ENCODE data around the gene CCL7. TPM values are rescaled to one million over a fixed set of nuclear protein-coding genes. Genes with fewer than 3 reads are reported as not detected.
A peak's percentile ranks its signal among the peaks of the same experiment; 100 is the strongest.

The CCL7 gene
- total RNA-seq, 2 donors from 2014 or later = not detected

DNA sequence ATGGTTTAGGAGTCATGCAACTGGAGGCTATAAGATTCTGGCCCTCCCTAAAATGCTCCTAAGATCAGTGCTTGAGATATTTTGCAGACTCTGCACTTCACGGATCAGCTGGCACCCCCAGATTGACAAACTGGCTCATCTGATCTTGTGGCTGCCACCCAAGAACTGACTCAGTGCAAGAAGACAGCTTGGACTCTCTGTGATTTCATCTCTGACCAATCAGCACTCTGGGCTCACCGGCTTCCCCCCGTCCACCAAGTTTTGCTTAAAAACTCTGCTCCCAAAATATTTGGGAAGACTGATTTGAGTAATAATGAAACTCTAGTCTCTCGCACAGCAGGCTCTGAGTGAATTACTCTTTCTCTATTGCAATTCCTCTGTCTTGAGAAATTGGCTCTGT, 41.2 kb upstream of the CCL7 start:
- no peaks in the 10 kb centered on the region for H3K9me3 ChIP-seq
- H3K27me3 ChIP-seq (replicated peaks; ENCODE audit: insufficient read depth) = no peaks in the 10 kb centered on the region
- no peak overlapping the region for H3K4me3 ChIP-seq
- WGBS = 77% methylated on average over 4 of the region's 4 CpGs
- H3K4me1 ChIP-seq (replicated peaks) = no peaks in the 10 kb centered on the region
- H3K36me3 ChIP-seq = no peaks in the 10 kb centered on the region
- H3K27ac ChIP-seq = no peak overlapping the region
- intact Hi-C loops (cut with DNase I) = no loop called here
- no peak for TF ChIP-seq POLR2AphosphoS5 (IDR thresholded peaks at IDR 0.05)
- no peak for TF ChIP-seq POLR2A (IDR thresholded peaks at IDR 0.05)
- TF ChIP-seq, protein P1, sequence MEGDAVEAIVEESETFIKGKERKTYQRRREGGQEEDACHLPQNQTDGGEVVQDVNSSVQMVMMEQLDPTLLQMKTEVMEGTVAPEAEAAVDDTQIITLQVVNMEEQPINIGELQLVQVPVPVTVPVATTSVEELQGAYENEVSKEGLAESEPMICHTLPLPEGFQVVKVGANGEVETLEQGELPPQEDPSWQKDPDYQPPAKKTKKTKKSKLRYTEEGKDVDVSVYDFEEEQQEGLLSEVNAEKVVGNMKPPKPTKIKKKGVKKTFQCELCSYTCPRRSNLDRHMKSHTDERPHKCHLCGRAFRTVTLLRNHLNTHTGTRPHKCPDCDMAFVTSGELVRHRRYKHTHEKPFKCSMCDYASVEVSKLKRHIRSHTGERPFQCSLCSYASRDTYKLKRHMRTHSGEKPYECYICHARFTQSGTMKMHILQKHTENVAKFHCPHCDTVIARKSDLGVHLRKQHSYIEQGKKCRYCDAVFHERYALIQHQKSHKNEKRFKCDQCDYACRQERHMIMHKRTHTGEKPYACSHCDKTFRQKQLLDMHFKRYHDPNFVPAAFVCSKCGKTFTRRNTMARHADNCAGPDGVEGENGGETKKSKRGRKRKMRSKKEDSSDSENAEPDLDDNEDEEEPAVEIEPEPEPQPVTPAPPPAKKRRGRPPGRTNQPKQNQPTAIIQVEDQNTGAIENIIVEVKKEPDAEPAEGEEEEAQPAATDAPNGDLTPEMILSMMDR (IDR thresholded peaks at IDR 0.05) = no peak
- no peak for DNase-seq (ENCODE audit: low spot score)

DNA sequence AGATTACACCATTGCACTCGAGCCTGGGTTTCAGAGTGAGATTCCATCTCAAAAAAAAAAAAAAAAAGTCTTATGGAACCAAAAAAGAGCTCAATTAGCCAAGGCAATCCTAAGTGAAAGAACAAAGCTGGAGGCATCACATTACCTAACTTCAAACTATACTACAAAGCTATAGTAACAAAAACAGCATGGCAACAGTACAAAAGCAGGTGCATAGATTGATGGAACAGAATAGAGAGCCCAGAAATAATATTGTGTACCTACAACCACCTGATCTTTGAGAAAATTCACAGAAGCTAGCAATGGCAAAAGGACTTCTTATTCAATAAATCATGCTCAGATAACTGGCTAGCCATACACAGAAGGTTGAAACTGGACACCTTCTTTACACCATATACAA, 39.7 kb upstream of the CCL7 start:
- no peaks in the 10 kb centered on the region for H3K9me3 ChIP-seq
- 89% methylated on average over 1 of the region's 1 CpG for WGBS
- no peaks in the 10 kb centered on the region for H3K27me3 ChIP-seq (replicated peaks; ENCODE audit: insufficient read depth)
- H3K27ac ChIP-seq = no peak overlapping the region
- H3K4me3 ChIP-seq = no peak overlapping the region
- no peaks in the 10 kb centered on the region for H3K4me1 ChIP-seq (replicated peaks)
- no peaks in the 10 kb centered on the region for H3K36me3 ChIP-seq
- TF ChIP-seq, protein P1 (IDR thresholded peaks at IDR 0.05) = no peak
- TF ChIP-seq POLR2A (IDR thresholded peaks at IDR 0.05) = no peak
- TF ChIP-seq POLR2AphosphoS5 (IDR thresholded peaks at IDR 0.05) = no peak
- intact Hi-C loops (cut with DNase I) = no loop called here
- no peak for DNase-seq (ENCODE audit: low spot score)

DNA sequence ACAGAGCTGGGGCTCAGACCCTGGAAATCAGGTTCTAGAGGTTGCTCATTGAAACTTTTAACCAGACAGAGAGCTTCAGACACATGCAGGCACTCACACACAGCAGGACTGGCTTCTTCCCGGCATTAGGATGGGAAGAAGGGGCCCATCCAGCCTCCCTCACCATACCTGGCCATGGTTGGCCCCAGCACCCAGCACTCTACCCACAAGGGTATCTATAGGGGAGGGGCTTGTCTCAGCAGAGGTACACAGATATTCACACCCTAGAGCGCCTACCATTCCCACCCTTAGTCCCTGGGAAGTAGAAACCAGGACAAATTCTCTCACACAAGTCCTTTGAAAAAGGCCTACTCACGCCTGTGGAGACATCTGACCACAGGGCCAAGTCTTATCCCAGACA, 35.4 kb upstream of the CCL7 start:
- intact Hi-C loops (cut with DNase I) = no loop called here
- Histone ChIP-seq H3K27ac (peak overlapping the region; percentile 41 to 52), H3K36me3 (no peaks in the 10 kb centered on the region), H3K9me3 (no peaks in the 10 kb centered on the region), H3K27me3 (replicated peaks; ENCODE audit: insufficient read depth) (no peaks in the 10 kb centered on the region), H3K4me3 (no peak overlapping the region), H3K4me1 (replicated peaks) (no peaks in the 10 kb centered on the region)
- DNase-seq (ENCODE audit: low spot score) = no peak
- TF ChIP-seq, protein P1 (IDR thresholded peaks at IDR 0.05) = no peak
- TF ChIP-seq POLR2AphosphoS5 (IDR thresholded peaks at IDR 0.05) (no peak), POLR2A (IDR thresholded peaks at IDR 0.05) (no peak)
- WGBS = 89% methylated on average over 3 of the region's 3 CpGs

DNA sequence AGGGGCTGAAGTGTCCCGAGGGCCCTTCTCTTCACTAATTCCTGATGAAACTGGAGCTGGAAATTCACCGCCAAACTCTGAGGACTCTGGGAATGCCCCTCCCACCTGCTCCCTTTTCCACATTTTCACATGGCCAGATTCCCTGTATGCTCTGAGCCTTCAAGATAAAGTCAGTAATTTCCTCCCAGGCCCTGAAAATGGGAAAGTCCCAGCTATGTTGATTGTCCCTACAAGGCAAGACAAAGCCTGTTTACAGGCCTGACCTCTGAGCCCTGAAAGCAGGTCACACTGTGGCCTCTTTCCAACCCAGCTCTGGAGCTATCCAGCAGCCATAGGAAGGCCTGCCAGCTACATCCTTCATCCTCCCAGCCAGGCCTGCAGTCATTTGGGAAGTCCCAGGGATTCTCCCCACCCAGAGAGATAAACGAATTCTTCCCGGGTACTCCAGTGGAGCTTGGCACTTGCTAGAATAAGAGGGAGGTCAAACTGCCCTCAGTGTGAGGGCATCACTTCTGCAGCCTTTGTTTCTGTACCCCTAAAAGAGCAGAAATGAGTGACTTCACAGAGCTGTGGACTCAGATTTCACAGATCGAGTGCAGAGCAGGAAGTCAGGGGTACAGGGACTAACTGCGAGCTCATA, 34.5 kb upstream of the CCL7 start:
- H3K9me3 ChIP-seq = no peaks in the 10 kb centered on the region
- no peaks in the 10 kb centered on the region for H3K4me1 ChIP-seq (replicated peaks)
- no peak overlapping the region for H3K4me3 ChIP-seq
- WGBS = 17% methylated on average over 6 of the region's 6 CpGs
- no peaks in the 10 kb centered on the region for H3K27me3 ChIP-seq (replicated peaks; ENCODE audit: insufficient read depth)
- TF ChIP-seq POLR2AphosphoS5 (IDR thresholded peaks at IDR 0.05) = peak; percentile 42
- TF ChIP-seq, protein P1 (IDR thresholded peaks at IDR 0.05) = no peak
- no peaks in the 10 kb centered on the region for H3K36me3 ChIP-seq
- intact Hi-C loops (cut with DNase I) = no loop called here
- peak overlapping the region; percentile 41 to 52 for H3K27ac ChIP-seq
- peak; percentile 27 for DNase-seq (ENCODE audit: low spot score)

DNA sequence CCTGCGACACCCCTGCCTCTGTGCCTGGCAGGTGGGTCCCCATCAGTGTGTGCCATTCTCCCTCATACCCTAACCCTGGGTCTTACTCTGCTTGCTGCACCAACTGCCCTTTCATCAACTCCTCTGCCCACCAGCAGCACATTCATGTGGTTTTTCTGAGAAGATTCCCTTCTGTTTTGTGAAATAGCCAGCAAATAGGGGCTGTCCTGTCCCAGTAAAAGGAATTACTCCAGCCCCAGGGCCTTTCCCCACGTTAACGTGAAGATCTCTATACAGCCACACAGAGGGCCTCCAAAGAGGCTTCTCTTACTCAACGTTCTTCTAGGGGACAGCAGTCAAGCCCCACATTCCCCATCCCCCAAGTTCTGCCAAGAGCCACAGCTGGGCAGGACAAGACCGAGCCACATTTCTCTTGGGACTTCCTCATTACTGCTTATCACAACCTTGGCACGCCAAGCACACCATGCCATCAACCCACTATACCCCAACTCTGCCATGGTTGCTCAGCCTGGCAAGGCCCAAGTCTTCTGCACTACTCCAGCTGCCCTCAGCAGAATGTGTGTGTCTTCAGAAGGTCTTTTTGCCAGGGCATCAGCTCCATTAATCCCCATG, 33.6 kb upstream of the CCL7 start:
- Histone ChIP-seq H3K27me3 (replicated peaks; ENCODE audit: insufficient read depth) (no peaks in the 10 kb centered on the region), H3K4me3 (no peak overlapping the region), H3K9me3 (no peaks in the 10 kb centered on the region), H3K4me1 (replicated peaks) (no peaks in the 10 kb centered on the region), H3K27ac (peak overlapping the region; percentile 41 to 52), H3K36me3 (no peaks in the 10 kb centered on the region)
- TF ChIP-seq POLR2AphosphoS5 (IDR thresholded peaks at IDR 0.05) = no peak
- TF ChIP-seq, protein P1 (IDR thresholded peaks at IDR 0.05) = no peak
- no peak for TF ChIP-seq POLR2A (IDR thresholded peaks at IDR 0.05)
- 72% methylated on average over 6 of the region's 6 CpGs for WGBS
- DNase-seq (ENCODE audit: low spot score) = no peak
- intact Hi-C loops (cut with DNase I) = no loop called here
